Forelimb muscle (tissue), 1 donor: Measurements from ENCODE around the gene ORAI2. TPM values are rescaled to one million over a fixed set of nuclear protein-coding genes. Genes with fewer than 3 reads are reported as not detected.

Experiments used
- DNase-seq: peaks from one replicate; pipeline ENCODE4 v3.0.0-alpha.2; 2013; ENCODE audit warnings: low read depth
- polyA plus RNA-seq: library from polyadenylated mRNA; unstranded; fragments of 120-200 nt; gene quantifications from one replicate; pipeline ENCODE4 v1.2.1, GENCODE V29; 2013; ENCODE audit not compliant: insufficient read length

ORAI2 gene
- polyA plus RNA-seq, 1 donor: 7.4 TPM

DNA sequence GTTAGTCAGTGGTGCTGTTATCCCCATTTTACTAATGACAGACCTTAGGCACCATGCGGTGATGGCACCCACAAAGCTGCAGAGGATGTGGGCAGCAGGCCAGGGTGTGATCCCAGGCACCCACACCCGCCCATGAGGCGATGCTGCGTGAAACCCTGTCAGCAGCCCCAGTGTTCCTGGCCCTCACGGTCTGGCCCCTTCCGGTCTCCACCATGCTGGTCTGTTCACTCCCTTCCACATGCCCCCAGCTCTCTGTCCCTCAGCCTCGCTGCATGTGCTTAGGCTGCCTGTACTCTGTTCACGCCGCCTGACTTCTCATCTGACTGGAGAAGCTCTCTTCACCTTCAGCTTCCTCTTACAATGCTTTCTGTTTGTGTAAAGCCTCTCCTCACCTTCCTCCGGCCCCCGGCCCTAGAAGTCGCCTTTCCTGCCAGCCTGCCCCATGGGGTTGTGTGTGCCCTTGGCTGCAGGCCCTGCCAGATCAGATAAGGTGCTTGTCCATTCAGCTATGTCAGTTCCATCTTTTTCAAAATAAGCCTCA lies 17.6 kb upstream of the ORAI2 start:
- DNase-seq: no peak

DNA sequence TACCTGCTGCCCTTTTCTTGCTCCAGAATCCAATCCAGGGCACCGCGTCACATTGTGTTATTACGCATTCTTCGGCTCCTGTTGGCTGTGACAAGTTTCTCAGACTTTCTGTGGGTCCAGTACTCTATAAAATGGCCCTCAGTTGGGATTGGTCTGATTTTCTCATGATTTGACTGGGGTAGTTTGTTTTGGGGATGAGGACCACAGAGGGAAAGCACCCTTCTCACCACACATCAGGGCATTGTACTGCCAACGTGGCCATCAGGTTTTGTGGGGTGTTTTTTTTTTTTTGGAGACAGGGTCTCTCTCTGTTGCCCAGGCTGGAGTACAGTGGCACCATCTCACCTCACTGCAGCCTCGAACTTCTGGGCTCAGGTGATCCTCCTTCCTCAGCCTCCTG lies 17.0 kb upstream of the ORAI2 start:
- DNase-seq: no peak

DNA sequence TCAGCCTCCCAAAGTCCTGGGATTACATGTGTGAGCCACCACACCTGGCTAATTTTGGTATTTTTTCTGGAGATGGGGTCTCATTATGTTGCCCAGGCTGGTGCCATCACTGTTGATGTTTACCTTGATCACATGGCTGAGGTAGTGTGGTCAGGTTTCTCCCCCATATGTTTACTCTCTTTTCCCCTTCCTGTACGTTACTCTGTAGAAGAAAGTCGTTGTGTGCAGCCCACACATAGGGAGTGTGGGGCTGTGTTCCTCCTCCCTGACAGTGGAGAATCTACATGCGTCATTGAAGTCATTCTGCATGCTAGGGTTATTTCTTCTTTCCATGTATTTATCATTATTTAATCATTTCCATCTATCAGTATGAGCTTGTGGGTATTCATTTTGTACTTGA lies 16.3 kb upstream of the ORAI2 start:
- no peak for DNase-seq

DNA sequence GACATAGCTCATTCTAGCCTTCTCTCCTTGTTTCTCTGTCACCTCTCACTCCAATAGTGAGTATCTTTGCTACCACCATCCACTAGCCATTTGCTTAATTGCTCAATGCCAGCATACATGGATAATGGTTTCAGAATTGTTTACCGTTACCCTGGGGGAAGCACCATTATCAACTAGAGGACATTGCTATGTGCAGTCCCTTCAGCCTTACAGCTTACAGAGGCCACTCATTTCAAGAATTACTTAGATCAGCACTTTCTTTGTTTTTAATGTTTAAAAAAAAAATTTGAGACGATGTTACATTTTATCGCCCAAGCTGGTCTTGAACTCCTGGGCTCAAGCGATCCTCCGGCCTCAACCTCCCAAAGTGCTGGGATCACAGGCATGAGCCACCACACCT lies 14.8 kb upstream of the ORAI2 start:
- DNase-seq: no peak

DNA sequence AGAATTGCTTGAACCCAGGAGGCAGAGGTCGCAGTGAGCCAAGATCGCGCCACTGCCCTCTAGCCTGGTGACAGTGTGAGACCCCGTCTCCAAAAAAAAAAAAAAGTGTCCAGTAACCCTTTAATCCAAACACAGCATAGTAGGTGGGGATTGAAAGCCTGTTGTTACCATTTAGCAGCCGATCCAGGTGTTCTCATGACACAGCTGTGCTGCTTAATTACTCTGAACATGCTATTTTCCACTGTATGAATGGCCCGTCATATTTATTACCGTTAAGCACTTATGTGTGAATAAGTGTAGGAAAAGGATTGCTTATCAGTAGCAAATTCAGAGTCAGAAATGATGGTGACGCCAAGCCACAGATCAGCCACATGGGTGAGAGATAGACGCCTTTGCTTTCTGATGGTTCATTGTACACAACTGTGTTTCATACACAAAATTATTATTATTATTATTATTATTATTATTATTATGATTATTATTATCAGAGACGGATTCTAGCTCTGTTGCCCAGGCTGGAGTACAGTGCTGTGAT lies 11.6 kb upstream of the ORAI2 start:
- DNase-seq: no peak

DNA sequence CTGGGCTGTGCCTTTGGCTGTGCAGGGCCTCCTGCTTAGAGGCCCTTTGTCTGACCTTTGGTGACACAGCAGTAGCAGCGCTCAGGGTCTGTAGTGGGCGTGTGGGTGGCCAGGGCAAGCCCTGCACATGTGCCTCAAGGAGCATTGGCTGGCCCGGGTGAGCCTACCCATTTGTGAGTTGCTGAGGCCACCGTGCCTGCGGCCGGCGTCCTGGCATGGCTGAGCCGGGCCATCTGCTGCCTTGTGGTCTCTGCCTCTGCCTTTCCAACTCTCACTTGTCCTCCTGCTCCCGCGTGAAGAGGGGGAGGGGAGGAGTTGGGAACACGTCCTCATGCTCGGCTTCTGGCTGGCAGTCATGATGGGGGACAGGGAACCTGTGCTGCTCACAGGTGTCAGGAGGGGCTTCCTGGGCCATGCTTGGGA lies 9.2 kb upstream of the ORAI2 start:
- no peak for DNase-seq

DNA sequence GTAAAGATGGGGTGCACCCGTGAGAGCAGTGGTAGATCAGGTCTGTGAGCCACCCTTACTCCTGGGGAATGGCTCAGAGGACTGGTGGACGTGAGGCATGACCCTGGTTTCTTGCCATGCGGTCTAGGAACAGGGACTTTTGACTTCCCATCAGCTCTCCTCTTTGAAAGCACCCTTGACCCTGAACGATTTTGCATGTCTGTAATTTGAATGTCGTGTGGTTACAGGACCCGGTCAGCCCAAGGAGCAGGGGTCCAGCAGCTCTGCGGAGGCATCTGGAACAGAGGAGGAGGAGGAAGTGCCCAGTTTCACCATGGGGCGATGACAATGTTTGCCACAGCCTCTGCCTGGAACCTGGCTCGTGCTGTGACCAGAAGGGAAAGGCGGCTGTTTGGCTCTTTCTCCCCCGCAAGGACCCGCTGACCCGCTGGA lies 8.6 kb upstream of the ORAI2 start:
- no peak for DNase-seq

DNA sequence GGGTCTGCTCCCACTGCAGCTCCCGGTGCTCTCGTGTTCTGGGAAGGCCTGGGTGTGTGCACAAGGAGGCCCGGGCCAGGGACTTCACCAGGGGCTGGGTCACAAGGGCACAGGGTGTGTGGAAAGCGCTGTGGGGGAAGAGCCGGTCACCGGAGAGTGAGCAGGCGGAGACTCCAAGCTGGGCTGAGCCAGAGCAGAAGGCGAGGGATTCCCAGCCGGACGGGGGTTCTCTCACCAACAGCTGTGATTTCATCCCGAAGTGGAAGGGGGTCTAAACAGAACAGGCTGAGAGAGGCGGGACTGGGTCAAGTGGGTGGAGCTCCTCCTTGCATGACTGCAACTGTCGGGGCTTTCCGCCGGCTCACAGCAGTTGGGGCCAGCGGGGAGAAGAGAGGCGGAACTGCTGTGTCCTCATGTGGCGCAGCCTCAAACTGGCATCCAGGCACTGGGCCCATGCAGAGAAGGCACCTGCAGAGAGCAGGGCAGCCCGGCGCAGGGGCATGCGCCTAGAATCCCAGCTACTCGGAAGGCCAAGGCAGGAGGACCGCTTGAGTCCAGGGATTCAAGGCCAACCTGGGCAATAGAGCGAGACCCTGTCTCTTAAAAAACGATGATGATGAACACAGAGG lies 7.6 kb upstream of the ORAI2 start:
- no peak for DNase-seq

DNA sequence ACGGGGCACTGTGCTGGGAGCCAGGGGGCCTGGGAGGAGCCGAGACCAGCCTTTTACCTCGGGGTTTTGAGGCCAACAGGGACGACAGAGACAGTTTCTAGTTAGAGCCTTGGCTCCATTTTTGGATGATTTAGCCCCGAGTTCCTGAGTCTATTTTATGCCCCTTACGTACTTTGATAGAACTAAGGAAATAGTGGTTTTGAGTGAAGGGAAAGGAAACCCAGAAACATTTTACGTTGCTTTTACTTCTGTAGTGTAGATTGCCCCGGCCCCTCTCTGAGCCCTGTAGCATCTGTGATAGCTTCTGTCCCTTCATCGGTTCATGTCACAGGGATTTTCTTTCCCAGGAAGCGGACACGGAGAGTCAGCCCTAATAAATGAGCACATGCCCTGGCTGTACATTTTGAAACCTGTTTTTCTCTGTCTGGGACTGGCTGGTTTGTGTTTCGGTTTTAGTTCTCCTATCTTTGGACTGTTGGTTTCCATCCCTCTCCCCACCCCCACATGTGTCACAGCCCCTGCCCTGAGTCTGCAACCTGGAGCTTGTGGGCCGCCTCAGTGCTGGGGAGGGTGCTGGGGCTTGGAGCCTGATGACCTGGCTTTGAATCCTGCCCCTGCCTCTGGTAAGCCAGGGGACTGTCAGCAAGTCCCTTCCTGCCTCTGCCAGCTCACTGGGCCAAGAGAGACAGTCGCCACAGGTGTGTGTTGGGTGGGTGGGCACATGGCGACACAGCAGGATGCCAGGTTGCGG lies 6.9 kb upstream of the ORAI2 start:
- DNase-seq: no peak

DNA sequence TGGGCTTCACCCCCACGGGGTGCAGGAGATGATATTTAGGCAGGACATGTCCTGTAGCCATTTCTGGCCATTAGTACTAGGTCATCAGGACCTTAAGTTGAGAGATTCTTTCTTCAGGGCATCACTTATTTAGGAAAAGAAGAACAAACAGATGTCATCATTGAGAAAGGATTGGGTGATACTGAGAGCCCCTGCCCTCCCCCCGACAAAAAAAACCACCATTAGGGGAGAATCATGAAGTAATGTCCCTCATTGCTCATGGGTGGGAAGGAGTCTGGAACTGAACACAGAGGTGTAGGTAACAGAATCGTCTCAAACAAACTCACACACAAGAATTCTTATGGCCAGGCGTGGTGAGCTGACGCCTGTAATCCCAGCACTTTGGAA lies 6.4 kb upstream of the ORAI2 start:
- no peak for DNase-seq

DNA sequence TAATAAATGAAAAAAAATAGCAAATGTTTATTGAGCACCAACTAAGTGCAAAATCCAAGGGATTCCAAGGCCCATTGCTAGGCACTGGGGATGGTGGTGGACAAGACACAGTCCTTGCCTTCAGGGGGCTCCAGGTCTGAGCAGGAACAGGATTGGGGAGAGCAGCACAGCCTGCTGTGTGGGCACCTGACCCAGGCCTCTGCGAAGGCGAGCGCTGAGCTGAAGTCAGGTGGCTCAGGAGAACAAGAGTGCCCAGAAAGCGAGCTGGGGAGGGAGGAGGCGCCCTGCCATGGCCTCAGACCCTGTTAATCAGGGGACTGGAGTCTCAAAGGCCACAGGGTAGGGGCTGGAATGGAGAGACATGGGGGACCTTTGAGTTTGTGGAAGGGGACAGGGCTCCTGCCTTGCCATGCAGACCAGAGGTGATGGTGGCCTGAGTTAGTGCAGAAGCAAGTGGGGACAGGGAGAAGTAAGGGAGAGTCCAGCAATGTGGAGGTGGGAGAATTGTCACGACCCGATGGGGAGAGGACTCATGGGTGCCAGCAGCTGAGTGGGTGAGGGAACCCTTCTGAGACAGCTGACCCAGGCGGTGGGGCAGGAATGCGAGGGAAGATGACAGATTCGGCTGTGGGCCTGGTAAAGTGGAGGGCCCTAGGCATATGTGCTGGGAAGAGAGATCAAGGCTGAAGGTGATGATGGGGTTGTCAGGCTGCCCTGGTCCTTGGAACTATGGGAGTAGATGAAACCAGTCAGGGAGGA lies 4.1 kb upstream of the ORAI2 start:
- no peak for DNase-seq

DNA sequence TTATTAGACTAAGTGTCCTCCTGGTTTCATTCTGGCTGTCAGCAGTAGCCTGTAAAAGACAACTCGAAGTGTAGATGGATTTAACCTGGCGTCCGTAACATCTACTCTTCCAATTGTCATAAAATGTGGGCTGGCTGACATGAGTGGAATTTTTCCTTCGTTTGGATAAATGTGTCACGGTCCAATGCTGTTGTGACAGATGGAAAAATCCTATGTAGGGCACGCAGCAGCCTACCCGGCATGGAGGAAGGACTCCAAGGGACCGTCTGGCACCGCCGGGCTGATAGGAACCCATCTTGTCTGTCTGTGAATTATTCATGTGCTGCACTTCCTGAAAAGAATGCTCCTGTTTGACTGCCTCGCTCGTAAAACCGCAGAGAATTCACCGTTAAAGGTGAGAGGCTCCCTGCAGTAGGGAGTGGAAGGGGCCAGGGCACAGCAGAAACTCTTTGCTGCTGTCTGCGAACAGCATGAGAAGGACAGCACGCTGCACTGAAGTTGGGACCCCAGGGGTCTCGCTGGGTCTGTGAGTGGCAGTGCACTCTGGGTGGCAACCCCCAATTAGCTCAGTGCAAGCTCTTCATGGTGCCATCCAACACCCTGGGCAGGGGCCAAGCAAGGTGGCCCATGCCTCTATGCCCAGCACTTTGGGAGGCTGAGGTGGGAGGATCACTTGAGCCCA lies 1.6 kb upstream of the ORAI2 start:
- DNase-seq: no peak

DNA sequence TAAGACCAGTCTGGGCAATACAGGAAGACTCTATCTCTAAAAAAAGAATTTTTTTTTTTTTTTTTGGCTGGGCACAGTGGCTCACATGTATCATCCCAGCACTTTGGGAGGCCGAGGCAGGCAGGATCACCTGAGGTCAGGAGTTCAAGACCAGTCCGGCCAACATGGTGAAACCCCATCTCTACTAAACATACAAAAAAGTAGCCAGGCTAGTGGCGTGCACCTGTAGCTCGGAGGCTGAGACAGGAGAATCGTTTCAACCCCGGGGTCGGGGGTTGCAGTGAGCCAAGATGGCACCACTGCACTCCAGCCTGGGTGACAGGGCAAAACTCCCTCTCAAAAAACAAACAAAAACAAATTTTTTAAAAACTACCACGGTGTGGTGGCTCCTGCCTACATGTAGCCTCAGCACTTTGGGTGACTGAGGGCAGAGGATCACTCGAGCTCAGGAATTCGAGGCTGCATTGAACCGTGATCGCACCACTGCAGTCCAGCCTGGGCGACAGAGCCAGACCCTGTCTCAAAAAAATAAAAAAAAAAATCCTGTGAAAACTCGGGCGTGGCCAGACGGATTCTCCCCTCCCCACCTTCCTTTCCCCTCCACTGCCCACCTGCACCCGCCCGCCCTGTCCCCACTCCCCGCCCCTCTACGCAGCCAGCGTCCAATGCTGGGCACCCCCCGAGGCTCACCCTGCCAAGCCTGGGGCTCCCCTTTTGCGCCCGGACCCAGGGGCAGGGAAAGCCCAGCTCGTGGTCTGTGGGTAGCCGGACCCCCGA lies 745 bp upstream of the ORAI2 start:
- no peak for DNase-seq

DNA sequence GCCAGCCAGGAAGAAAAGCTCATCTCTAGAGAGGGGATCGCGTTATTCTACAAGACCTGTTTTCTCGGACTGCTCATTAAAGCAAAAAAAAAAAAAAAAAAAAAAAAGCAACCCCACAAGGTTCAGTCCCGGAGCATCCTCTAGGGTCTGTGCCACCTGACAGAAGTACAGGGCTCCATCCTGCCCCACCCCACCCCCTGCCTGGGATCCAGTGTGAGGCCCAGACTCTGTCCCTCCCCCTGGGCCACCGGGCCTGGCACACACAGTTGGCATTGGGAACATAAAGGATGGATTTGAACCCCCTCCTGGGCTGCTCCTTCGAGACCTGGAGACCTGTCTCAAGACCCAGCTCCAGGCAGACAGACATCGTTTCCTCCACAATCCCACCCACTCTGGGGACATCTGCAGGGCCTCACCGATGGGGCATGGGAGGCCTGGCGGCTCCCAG lies 688 bp downstream of the ORAI2 start:
- no peak for DNase-seq

DNA sequence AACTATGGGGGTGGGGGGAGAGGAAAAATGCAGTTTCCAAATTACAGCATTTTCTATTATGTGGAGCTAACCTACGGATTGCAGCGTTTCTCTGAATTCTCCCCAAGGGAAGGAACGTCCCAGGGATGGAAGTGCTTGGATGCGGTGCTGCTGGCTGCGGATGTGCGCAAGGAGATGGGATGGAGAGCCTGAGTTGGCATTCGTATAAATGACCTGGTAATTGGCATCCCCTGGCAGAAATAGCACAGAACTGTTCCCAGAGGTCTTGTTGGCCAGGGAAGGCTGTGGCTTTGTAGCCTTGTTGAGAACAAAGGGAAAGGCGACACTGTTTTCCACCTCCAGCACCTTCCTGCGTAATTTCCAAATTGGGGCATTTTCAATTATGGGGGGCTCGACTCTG lies 2.7 kb downstream of the ORAI2 start:
- no peak for DNase-seq

DNA sequence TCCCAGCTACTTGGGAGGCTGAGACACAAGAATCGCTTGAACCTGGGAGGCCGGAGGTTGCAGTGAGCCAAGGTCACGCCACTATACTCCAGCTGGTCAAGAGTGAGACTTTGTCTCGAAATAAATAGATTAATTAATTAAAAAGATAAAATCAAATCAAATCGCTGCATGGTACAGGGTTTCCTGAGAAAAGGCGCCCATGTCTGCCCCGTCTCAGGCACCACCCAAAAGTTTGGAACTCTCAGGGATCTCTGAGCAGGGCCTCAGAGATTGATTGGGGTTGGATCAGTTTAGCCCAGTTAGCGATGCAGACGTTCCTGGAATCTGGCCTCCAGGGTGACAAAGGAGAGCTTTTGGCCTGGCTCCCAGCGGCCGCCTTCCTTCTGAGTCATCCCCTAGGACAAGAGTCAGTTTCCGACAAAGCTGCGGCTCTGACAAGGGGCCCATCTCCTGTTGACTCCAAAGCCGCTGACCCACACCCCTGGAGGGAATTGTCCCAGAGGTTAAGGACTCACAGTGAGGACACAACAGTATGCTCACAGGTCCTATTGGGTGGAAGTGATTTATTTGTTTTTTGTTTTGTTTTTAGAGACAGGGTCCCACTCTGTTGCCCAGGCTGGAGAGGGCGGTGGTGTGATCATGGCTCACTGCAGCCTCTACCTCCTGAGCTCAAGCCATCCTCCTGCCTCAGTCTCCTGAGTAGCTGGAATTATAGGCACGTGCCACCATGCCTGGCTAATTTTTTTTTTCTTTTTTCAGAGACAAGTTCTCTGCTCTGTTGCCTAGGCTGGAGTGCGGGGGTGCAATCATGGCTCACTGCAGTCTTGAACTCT lies 6.8 kb downstream of the ORAI2 start:
- no peak for DNase-seq

DNA sequence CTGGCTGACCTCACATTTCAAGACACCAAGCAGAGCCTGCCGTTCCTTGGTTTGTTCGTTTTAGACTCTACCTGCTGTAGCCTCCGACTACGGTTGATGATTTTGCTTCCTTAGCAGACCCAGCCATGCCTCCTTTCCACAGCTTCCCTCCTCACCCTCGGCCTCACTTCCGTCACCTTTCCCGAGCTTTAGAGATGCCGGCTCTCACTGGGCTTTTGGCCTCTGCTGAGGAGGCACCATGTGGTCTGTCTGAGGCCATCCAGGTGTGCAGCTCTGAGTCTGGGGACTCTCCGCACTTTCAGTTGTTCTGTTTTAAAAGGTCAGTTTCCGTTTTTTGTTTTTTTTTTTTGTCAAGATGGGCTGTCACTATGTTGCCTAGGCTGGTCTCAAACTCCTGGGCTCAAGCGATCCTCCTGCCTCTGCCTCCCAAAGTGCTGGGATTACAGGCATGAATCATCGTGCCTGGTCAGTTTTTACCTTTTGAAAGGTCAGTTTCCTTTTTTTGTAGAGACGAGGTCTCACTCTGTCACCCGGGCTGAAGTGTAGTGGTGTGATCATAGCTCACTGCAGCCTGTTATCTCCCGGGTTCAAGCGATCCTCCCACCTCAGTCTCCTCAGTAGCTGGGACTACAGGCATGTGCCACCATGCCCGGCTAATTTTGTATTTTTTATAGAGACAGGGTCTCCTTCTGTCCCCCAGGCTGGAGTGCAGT lies 11.7 kb downstream of the ORAI2 start:
- DNase-seq: no peak

DNA sequence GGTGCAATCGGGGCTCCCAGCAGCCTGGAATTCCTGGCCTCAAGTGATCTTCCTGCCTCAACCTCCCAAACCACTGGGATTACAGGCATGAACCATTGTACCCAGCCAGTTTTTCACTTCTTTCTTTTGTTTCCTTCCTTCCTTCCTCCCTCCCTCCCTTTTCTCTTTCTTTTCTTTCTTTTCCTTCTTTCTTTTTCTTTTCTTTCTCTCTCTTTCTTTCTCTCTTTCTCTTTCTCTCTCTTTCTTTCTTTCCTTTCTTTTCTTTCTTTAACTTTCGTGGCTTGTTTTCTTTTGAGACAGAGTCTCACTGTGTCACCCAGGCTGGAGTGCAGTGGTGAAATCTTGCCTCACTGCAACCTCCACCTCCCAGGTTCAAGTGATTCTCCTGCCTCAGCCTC lies 12.3 kb downstream of the ORAI2 start:
- no peak for DNase-seq

DNA sequence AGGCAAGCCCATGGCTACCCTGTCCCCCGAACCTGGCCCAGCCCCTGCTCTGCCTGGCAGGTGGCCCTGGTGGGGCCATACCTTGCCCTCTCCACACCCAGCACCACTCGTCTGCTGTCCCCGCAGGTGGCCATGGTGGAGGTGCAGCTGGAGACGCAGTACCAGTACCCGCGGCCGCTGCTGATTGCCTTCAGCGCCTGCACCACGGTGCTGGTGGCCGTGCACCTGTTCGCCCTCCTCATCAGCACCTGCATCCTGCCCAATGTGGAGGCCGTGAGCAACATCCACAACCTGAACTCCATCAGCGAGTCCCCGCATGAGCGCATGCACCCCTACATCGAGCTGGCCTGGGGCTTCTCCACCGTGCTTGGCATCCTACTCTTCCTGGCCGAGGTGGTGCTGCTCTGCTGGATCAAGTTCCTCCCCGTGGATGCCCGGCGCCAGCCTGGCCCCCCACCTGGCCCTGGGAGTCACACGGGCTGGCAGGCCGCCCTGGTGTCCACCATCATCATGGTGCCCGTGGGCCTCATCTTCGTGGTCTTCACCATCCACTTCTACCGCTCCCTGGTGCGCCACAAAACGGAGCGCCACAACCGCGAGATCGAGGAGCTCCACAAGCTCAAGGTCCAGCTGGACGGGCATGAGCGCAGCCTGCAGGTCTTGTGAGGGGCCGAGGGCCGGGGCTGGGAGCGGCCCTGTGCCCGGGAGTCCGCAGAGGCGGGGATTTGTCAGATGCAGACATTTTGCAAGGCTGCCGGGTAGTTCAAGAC lies 13.2 kb downstream of the ORAI2 start:
- DNase-seq: no peak
